Gastrocnemius medialis (tissue), 4 donors: Measurements from ENCODE around the gene PDXDC1.

Experiments
- POLR2A ChIP-seq, 2 donors: fragments of 450-650 bp; IDR thresholded peaks; one replicate each; pipeline ENCODE4 v1.6.1; 2017; ENCODE audit warnings: antibody characterized with exemption in 2 of 2, mild to moderate bottlenecking in 2 of 2, moderate library complexity in 2 of 2
- TF ChIP-seq, protein P1 (sequence below), 5 experiments: fragments of 450-650 bp in 3 of 5; fragments of 200-600 bp in 2 of 5; sonication (generic) in 2 of 5; IDR thresholded peaks in 4 of 5; conservative IDR thresholded peaks in 1 of 5; 1 replicate in 4 of 5; 2 replicates in 1 of 5; pipeline ENCODE4 v1.5.1; 2016 to 2019; ENCODE audit warnings: antibody characterized with exemption in 5 of 5, mild to moderate bottlenecking in 3 of 5, moderate library complexity in 3 of 5

DNA sequence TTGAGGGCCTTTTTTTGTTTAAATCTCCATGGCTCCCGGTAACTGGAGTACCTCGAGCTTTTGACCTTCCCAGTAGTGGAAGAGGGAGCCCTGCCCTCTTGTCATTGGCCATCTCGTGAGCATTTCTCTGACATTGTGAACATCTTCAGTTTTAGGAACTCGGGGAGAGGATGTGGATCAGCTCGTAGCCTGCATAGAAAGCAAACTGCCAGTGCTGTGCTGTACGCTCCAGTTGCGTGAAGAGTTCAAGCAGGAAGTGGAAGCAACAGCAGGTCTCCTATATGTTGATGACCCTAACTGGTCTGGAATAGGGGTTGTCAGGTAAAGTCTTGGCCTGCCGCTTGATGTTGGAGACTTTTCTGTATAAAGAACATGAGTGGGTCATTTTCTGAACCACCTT is 56.8 kb downstream of the PDXDC1 start:
- TF ChIP-seq, protein P1, sequence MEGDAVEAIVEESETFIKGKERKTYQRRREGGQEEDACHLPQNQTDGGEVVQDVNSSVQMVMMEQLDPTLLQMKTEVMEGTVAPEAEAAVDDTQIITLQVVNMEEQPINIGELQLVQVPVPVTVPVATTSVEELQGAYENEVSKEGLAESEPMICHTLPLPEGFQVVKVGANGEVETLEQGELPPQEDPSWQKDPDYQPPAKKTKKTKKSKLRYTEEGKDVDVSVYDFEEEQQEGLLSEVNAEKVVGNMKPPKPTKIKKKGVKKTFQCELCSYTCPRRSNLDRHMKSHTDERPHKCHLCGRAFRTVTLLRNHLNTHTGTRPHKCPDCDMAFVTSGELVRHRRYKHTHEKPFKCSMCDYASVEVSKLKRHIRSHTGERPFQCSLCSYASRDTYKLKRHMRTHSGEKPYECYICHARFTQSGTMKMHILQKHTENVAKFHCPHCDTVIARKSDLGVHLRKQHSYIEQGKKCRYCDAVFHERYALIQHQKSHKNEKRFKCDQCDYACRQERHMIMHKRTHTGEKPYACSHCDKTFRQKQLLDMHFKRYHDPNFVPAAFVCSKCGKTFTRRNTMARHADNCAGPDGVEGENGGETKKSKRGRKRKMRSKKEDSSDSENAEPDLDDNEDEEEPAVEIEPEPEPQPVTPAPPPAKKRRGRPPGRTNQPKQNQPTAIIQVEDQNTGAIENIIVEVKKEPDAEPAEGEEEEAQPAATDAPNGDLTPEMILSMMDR (IDR thresholded peaks at IDR 0.05 in 4 of 5, conservative IDR thresholded peaks at IDR 0.05 in 1 of 5) = no peak
- no peak for TF ChIP-seq POLR2A (IDR thresholded peaks at IDR 0.05)
